Osteocyte (in vitro differentiated cells): ENCODE results near the gene CBLN1. TPM values are rescaled to one million over a fixed set of nuclear protein-coding genes. Genes with fewer than 3 reads are reported as not detected.

ENCODE experiments used
- DNase-seq: peaks from one replicate; pipeline ENCODE4 v3.0.0; 2021; ENCODE audit warnings: mixed read lengths; ENCODE audit not compliant: unreplicated experiment; ENCODE audit errors: extremely low spot score
- H3K27ac Mint-ChIP-seq: one replicate; pipeline ENCODE4 v1.8.0; 2021; ENCODE audit warnings: mild to moderate bottlenecking, mixed read lengths; ENCODE audit not compliant: unreplicated experiment
- H3K27me3 Mint-ChIP-seq: one replicate; pipeline ENCODE4 v1.8.0; 2021; ENCODE audit warnings: mixed read lengths; ENCODE audit not compliant: unreplicated experiment
- H3K36me3 Mint-ChIP-seq: one replicate; pipeline ENCODE4 v1.8.0; 2021; ENCODE audit warnings: mixed read lengths; ENCODE audit not compliant: unreplicated experiment
- H3K4me1 Mint-ChIP-seq: one replicate; pipeline ENCODE4 v1.8.0; 2021; ENCODE audit warnings: mixed read lengths; ENCODE audit not compliant: unreplicated experiment
- H3K4me3 Mint-ChIP-seq: one replicate; pipeline ENCODE4 v1.8.0; 2021; ENCODE audit warnings: mild to moderate bottlenecking, moderate library complexity, mixed read lengths; ENCODE audit not compliant: unreplicated experiment
- H3K9me3 Mint-ChIP-seq: one replicate; pipeline ENCODE4 v1.8.0; 2021; ENCODE audit warnings: mixed read lengths; ENCODE audit not compliant: unreplicated experiment
- CTCF ChIP-seq: fragments of 200-600 bp; sonication (generic); IDR thresholded peaks from 2 replicates; pipeline ENCODE4 v1.5.0; 2021; ENCODE audit warnings: antibody characterized with exemption, mild to moderate bottlenecking, moderate library complexity
- total RNA-seq: library from RNA; stranded (reverse); gene quantifications from 2 replicates; pipeline ENCODE4 v1.2.1, GENCODE V29; 2021

CBLN1 gene
- total RNA-seq, 1 donor from 2014 or later, result not detected

- Mint-ChIP-seq H3K4me1 (peaks cover 8% of the 10 kb centered on the region), H3K27me3 (peaks cover 79% of the 10 kb centered on the region), H3K27ac (no peak overlapping the region), H3K36me3 (no peaks in the 10 kb centered on the region), H3K4me3 (no peak overlapping the region), H3K9me3 (no peaks in the 10 kb centered on the region)
- no peak for DNase-seq
- TF ChIP-seq CTCF, result no peak
Observed at GRCh38 chr16:49277766-49278566, 3.7 kb downstream of the CBLN1 start.

GRCh38 chr16:49277386-49277742, 4.3 kb downstream of the CBLN1 start:
- no peaks in the 10 kb centered on the region for H3K9me3 Mint-ChIP-seq
- H3K27me3 Mint-ChIP-seq, result peaks cover 73% of the 10 kb centered on the region

GRCh38 chr16:49276646-49277385, 4.8 kb downstream of the CBLN1 start:
- no peak for DNase-seq
- Mint-ChIP-seq H3K36me3 (no peaks in the 10 kb centered on the region), H3K4me3 (no peak overlapping the region), H3K27ac (no peak overlapping the region), H3K27me3 (peaks cover 73% of the 10 kb centered on the region), H3K4me1 (peaks cover 2% of the 10 kb centered on the region), H3K9me3 (no peaks in the 10 kb centered on the region)
- no peak for TF ChIP-seq CTCF

More at GRCh38 chr16:49277386-49277742, 4.3 kb downstream of the CBLN1 start:
- no peaks in the 10 kb centered on the region for H3K36me3 Mint-ChIP-seq
- no peak for TF ChIP-seq CTCF
- no peak for DNase-seq
- H3K27ac Mint-ChIP-seq, result no peak overlapping the region
- no peak overlapping the region for H3K4me3 Mint-ChIP-seq
- H3K4me1 Mint-ChIP-seq, result peaks cover 2% of the 10 kb centered on the region

- peaks cover 70% of the 10 kb centered on the region for H3K27me3 Mint-ChIP-seq
- TF ChIP-seq CTCF, result no peak
- no peak for DNase-seq
Observed at GRCh38 chr16:49275870-49276269, 5.8 kb downstream of the CBLN1 start.

GRCh38 chr16:49275050-49275730, 6.4 kb downstream of the CBLN1 start:
- no peak overlapping the region for H3K4me3 Mint-ChIP-seq
- H3K27ac Mint-ChIP-seq, result no peak overlapping the region
- H3K27me3 Mint-ChIP-seq, result peaks cover 63% of the 10 kb centered on the region

More at GRCh38 chr16:49275870-49276269, 5.8 kb downstream of the CBLN1 start:
- Mint-ChIP-seq H3K9me3 (no peaks in the 10 kb centered on the region), H3K27ac (no peak overlapping the region), H3K36me3 (no peaks in the 10 kb centered on the region), H3K4me1 (peaks cover 2% of the 10 kb centered on the region), H3K4me3 (no peak overlapping the region)

More at GRCh38 chr16:49275050-49275730, 6.4 kb downstream of the CBLN1 start:
- no peak for DNase-seq
- no peaks in the 10 kb centered on the region for H3K9me3 Mint-ChIP-seq
- peaks cover 2% of the 10 kb centered on the region for H3K4me1 Mint-ChIP-seq
- H3K36me3 Mint-ChIP-seq, result no peaks in the 10 kb centered on the region
- no peak for TF ChIP-seq CTCF
